SK-N-SH (cell line): ENCODE data around the gene IPMK. TPM values are rescaled to one million over a fixed set of nuclear protein-coding genes. Genes with fewer than 3 reads are reported as not detected.
"Not testable (repeated sequence)": the region's sequence is repeated elsewhere in the genome, so short reads cannot be mapped to it uniquely, and the experiment has no call there.

Experiments used
- CTCF ChIA-PET: fragments of 300-600, 350-600 bp; formaldehyde crosslinking; extraction: SDS; loops from one replicate; lab custom pipeline; 2021; lab: Yijun Ruan, JAX
- POLR2A ChIA-PET: fragments of 350-600 bp; sonication (Branson Sonifier 250); formaldehyde crosslinking; extraction: SDS; loops from one replicate; lab custom pipeline; 2020; ENCODE audit warnings: antibody characterized with exemption, inconsistent platforms; lab: Yijun Ruan, JAX
- DNase-seq: peaks from one replicate; pipeline ENCODE4 v3.0.0; 2012
- H2AFZ ChIP-seq: fragments of 200-600 bp; sonication (generic); 2 replicates; pipeline ENCODE4 v1.8.1; 2016; ENCODE audit warnings: antibody characterized with exemption, mild to moderate bottlenecking, low read depth
- H3F3A ChIP-seq: fragments of 200-600 bp; sonication (generic); replicated peaks from 2 replicates; pipeline ENCODE3; 2016; ENCODE audit warnings: antibody characterized with exemption, mild to moderate bottlenecking; ENCODE audit not compliant: insufficient read depth
- H3K27ac ChIP-seq, 2 experiments: fragments of 200-500 bp in 1 of 2; fragments of 200-600 bp in 1 of 2; sonication (Bioruptor generic) in 1 of 2; sonication (generic), shearing (Covaris generic) in 1 of 2; 2 replicates each; pipeline versions ENCODE4 v1.5.1 to v1.6.1; 2014 to 2016; ENCODE audit warnings: low read depth in 2 of 2, inconsistent platforms in 1 of 2, low read length in 1 of 2, mild to moderate bottlenecking in 1 of 2, mixed read lengths in 1 of 2
- H3K27me3 ChIP-seq: fragments of 200-600 bp; sonication (generic), shearing (Covaris generic); 2 replicates; pipeline ENCODE4 v1.6.1; 2016; ENCODE audit warnings: mixed run types; ENCODE audit not compliant: insufficient read depth
- H3K36me3 ChIP-seq, 2 experiments: fragments of 200-500 bp in 1 of 2; fragments of 200-600 bp in 1 of 2; sonication (Bioruptor generic) in 1 of 2; sonication (generic) in 1 of 2; replicated peaks in 1 of 2; 2 replicates each; pipeline versions ENCODE3 to v1.5.1; 2014 to 2016; ENCODE audit warnings: low read length in 1 of 2, mild to moderate bottlenecking in 1 of 2; ENCODE audit not compliant: insufficient read depth in 2 of 2, control insufficient read depth in 1 of 2
- H3K4me1 ChIP-seq, 2 experiments: fragments of 200-500 bp in 1 of 2; fragments of 200-600 bp in 1 of 2; sonication (Bioruptor generic) in 1 of 2; sonication (generic), shearing (Covaris generic) in 1 of 2; 2 replicates each; pipeline versions ENCODE4 v1.5.1 to v1.6.1; 2014 to 2016; ENCODE audit warnings: low read depth in 1 of 2, low read length in 1 of 2, mixed run types in 1 of 2; ENCODE audit not compliant: insufficient read depth in 2 of 2, control insufficient read depth in 1 of 2
- H3K4me2 ChIP-seq: fragments of 200-600 bp; sonication (generic), shearing (Covaris generic); 2 replicates; pipeline ENCODE4 v1.6.1; 2017; ENCODE audit warnings: mixed run types
- H3K4me3 ChIP-seq, 2 experiments: fragments of 200-500 bp in 1 of 2; fragments of 200-600 bp in 1 of 2; sonication (Bioruptor generic) in 1 of 2; sonication (generic), shearing (Covaris generic) in 1 of 2; 2 replicates each; pipeline versions ENCODE4 v1.5.1 to v1.8.1; 2014 to 2016; ENCODE audit warnings: low read depth in 2 of 2, inconsistent platforms in 1 of 2, low read length in 1 of 2, mild to moderate bottlenecking in 1 of 2, mixed read lengths in 1 of 2, moderate library complexity in 1 of 2
- H3K79me2 ChIP-seq: fragments of 200-600 bp; sonication (generic); 2 replicates; pipeline ENCODE4 v1.8.1; 2017; ENCODE audit warnings: mild to moderate bottlenecking; ENCODE audit not compliant: insufficient read depth
- H3K9ac ChIP-seq: fragments of 200-600 bp; sonication (generic); 2 replicates; pipeline ENCODE4 v1.6.1; 2017; ENCODE audit warnings: mixed run types
- H3K9me2 ChIP-seq: fragments of 200-600 bp; sonication (generic); 2 replicates; pipeline ENCODE4 v1.6.1; 2017; ENCODE audit warnings: mixed run types
- H3K9me3 ChIP-seq: fragments of 200-600 bp; sonication (generic); 2 replicates; pipeline ENCODE4 v1.6.1; 2017; ENCODE audit warnings: mixed run types, mild to moderate bottlenecking, moderate library complexity
- H4K20me1 ChIP-seq: fragments of 200-600 bp; sonication (generic); 2 replicates; pipeline ENCODE4 v1.6.1; 2017; ENCODE audit warnings: mild to moderate bottlenecking, mixed run types; ENCODE audit not compliant: insufficient read depth
- ELF1 ChIP-seq: IDR thresholded peaks from 2 replicates; pipeline ENCODE4 v1.4.0; 2012
- EP300 ChIP-seq, 2 experiments: IDR thresholded peaks; 2 replicates each; pipeline versions ENCODE4 v1.4.0 to v1.6.1; 2012; ENCODE audit warnings: borderline replicate concordance in 1 of 2, low read depth in 1 of 2, low read length in 1 of 2
- FOSL2 ChIP-seq: IDR thresholded peaks from 2 replicates; pipeline ENCODE4 v1.4.0; 2012; ENCODE audit warnings: low read depth, mild to moderate bottlenecking, moderate library complexity, borderline replicate concordance
- FOXJ3 ChIP-seq: sonication (generic); formaldehyde crosslinking; IDR thresholded peaks from 2 replicates; pipeline ENCODE4 v1.5.1; 2020; ENCODE audit warnings: mild to moderate bottlenecking, missing genetic modification reagents
- FOXM1 ChIP-seq: IDR thresholded peaks from 2 replicates; pipeline ENCODE4 v1.4.0; 2012; ENCODE audit warnings: low read depth, mild to moderate bottlenecking
- GABPA ChIP-seq: IDR thresholded peaks from 2 replicates; pipeline ENCODE4 v1.4.0; 2012; ENCODE audit warnings: low read depth, mild to moderate bottlenecking
- GATA2 ChIP-seq: sonication (generic); formaldehyde crosslinking; IDR thresholded peaks from 2 replicates; pipeline ENCODE4 v1.5.0; 2020; ENCODE audit warnings: mild to moderate bottlenecking, missing genetic modification reagents
- NFIC ChIP-seq: IDR thresholded peaks from 2 replicates; pipeline ENCODE4 v1.4.0; 2012; ENCODE audit warnings: borderline replicate concordance
- RCOR1 ChIP-seq: fragments of 150-350 bp; IDR thresholded peaks from 2 replicates; pipeline ENCODE4 v1.6.1; 2017; ENCODE audit warnings: antibody characterized with exemption, low read length
- SIN3A ChIP-seq: IDR thresholded peaks from 2 replicates; pipeline ENCODE4 v1.6.1; 2012; ENCODE audit warnings: low read depth, mild to moderate bottlenecking, low read length, moderate library complexity, borderline replicate concordance
- WGBS: methylation state at CpG from one replicate; pipeline ENCODE4 v1.1.6; 2017; ENCODE audit warnings: low lambda C conversion rate; 5-methylcytosine and 5-hydroxymethylcytosine counted together
- polyA plus RNA-seq, 3 experiments: library from polyadenylated mRNA; depleted of rRNA; stranded (reverse); fragments of >200 nt; gene quantifications; 2 replicates each; pipeline ENCODE4 v1.2.3, GENCODE V29; 2012
- TF ChIP-seq, protein P1 (sequence below): IDR thresholded peaks from 2 replicates; pipeline ENCODE4 v1.4.0; 2012; ENCODE audit warnings: low read depth
- TF ChIP-seq, protein P2 (sequence below): IDR thresholded peaks from 2 replicates; pipeline ENCODE4; 2012
- TF ChIP-seq, protein P3 (sequence below): fragments of 200-600 bp; sonication (generic); IDR thresholded peaks from 2 replicates; pipeline ENCODE4 v1.6.1; 2017; ENCODE audit warnings: antibody characterized with exemption, mild to moderate bottlenecking, moderate library complexity
- TF ChIP-seq, protein P4 (sequence below): fragments of 150-350 bp; IDR thresholded peaks from 2 replicates; pipeline ENCODE4 v1.6.1; 2017; ENCODE audit warnings: antibody characterized with exemption, low read length, low read depth, borderline replicate concordance
- TF ChIP-seq, protein P5 (sequence below): IDR thresholded peaks from 2 replicates; pipeline ENCODE4 v1.4.0; 2012; ENCODE audit warnings: low read depth, borderline replicate concordance
- TF ChIP-seq, protein P6 (sequence below): fragments of 150-350 bp; IDR thresholded peaks from 2 replicates; pipeline ENCODE4 v1.6.1; 2016; ENCODE audit warnings: mild to moderate bottlenecking, low read depth, low read length

Gene IPMK
- polyA plus RNA-seq, 1 of the 3 experiments (the other 2 are of a cell fraction), result 0.71 TPM

DNA sequence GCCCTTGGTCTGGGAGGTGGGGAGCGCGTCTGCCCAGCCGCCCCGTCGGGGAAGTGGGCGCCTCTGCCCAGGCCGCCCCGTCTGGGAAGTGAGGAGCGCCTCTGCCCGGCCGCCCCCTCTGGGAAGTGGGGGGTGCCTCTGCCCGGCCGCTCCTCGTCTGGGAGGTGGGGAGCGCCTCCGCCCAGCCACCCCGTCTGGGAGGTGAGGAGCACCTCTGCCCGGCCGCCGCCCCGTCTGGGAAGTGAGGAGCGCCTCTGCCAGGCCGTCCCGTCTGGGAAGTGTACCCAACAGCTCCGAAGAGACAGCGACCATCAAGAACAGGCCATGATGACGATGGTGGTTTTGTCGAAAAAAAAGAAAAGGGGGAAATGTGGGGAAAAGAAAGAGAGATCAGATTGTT lies 23.5 kb downstream of the IPMK start:
- H3K4me2 ChIP-seq, H3K4me3 ChIP-seq, H4K20me1 ChIP-seq, H3K9me2 ChIP-seq, H3K9me3 ChIP-seq, CTCF ChIA-PET, H3K27me3 ChIP-seq, H3K27ac ChIP-seq, H3K9ac ChIP-seq, H2AFZ ChIP-seq, POLR2A ChIA-PET, H3K36me3 ChIP-seq, DNase-seq, H3K4me1 ChIP-seq: not testable (repeated sequence)
- H3K79me2 ChIP-seq, result peaks cover 40% of the 10 kb centered on the region
- H3F3A ChIP-seq, result peaks cover 22% of the 10 kb centered on the region
- 93% methylated on average over 4 of the region's 28 CpGs for WGBS

DNA sequence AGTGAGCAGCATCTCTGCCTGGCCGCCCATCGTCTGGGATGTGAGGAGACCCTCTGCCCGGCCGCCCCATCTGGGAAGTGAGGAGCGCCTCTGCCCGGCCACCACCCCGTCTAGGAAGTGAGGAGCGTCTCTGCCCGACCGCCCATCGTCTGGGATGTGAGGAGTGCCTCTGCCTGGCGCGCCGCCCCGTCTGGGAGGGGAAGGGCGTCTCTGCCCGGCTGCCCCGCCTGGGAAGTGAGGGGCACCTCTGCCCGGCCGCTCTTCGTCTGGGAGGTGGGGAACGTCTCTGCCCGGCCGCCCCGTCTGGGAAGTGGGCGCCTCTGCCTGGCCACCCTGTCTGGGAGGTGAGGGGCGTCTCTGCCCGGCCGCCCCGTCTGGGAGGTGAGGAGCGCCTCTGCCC lies 23.9 kb downstream of the IPMK start:
- DNase-seq, H3K4me2 ChIP-seq, H3K9ac ChIP-seq, H3K27me3 ChIP-seq, H3K9me3 ChIP-seq, H3K4me1 ChIP-seq, H2AFZ ChIP-seq, H3K36me3 ChIP-seq, POLR2A ChIA-PET, H3K27ac ChIP-seq, H3K4me3 ChIP-seq, H3K9me2 ChIP-seq, H4K20me1 ChIP-seq, CTCF ChIA-PET: not testable (repeated sequence)
- Histone ChIP-seq H3K79me2 (peaks cover 44% of the 10 kb centered on the region), H3F3A (peaks cover 24% of the 10 kb centered on the region)
- WGBS, result 100% methylated on average over 8 of the region's 31 CpGs

DNA sequence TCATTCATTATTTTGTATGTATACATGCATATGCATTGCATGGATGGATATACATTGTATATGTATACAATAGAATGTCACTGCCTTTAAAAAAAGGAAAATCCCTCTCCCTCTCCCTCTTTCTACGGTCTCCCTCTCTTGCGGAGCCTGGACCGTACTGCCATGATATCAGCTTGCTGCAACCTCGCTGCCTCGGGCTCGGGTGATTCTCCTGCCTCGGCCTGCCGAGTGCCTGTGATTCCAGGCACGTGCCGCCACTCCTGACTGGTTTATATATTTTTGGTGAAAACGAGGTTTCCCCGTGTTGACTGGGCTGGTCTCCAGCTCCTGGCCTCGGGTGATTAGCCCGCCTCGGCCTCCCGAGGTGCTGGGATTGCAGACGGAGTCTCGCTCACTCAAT lies 24.4 kb downstream of the IPMK start:
- Histone ChIP-seq H3F3A (peaks cover 29% of the 10 kb centered on the region), H3K27ac (no peak overlapping the region), H3K9me2 (no peaks in the 10 kb centered on the region), H3K9me3 (no peaks in the 10 kb centered on the region), H2AFZ (no peak overlapping the region), H3K4me3 (no peak overlapping the region), H3K79me2 (peaks cover 50% of the 10 kb centered on the region), H4K20me1 (no peaks in the 10 kb centered on the region), H3K9ac (no peak overlapping the region), H3K4me1 (peaks cover 4 to 12% of the 10 kb centered on the region in 2 experiments; a peak in 2 of 4 replicates), H3K4me2 (no peak overlapping the region), H3K27me3 (no peaks in the 10 kb centered on the region), H3K36me3 (no peaks in the 10 kb centered on the region)
- ChIA-PET CTCF (no interaction called here), POLR2A (no interaction called here)
- 94% methylated on average over 13 of the region's 18 CpGs for WGBS
- DNase-seq, result no peak
- no peak for TF ChIP-seq GABPA
- TF ChIP-seq FOXJ3 (CRISPR knock-in tag), result no peak
- TF ChIP-seq, protein P1, sequence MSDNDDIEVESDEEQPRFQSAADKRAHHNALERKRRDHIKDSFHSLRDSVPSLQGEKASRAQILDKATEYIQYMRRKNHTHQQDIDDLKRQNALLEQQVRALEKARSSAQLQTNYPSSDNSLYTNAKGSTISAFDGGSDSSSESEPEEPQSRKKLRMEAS, result no peak
- TF ChIP-seq SIN3A, result no peak
- no peak for TF ChIP-seq EP300 (IDR thresholded peaks at IDR 0.05; ENCODE audit: borderline replicate concordance in 1 of 2, low read depth in 1 of 2, low read length in 1 of 2)
- TF ChIP-seq ELF1, result no peak
- TF ChIP-seq, protein P2, sequence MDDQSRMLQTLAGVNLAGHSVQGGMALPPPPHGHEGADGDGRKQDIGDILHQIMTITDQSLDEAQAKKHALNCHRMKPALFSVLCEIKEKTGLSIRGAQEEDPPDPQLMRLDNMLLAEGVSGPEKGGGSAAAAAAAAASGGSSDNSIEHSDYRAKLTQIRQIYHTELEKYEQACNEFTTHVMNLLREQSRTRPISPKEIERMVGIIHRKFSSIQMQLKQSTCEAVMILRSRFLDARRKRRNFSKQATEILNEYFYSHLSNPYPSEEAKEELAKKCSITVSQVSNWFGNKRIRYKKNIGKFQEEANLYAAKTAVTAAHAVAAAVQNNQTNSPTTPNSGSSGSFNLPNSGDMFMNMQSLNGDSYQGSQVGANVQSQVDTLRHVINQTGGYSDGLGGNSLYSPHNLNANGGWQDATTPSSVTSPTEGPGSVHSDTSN, result no peak
- TF ChIP-seq GATA2 (CRISPR knock-in tag), result no peak
- TF ChIP-seq, protein P3, sequence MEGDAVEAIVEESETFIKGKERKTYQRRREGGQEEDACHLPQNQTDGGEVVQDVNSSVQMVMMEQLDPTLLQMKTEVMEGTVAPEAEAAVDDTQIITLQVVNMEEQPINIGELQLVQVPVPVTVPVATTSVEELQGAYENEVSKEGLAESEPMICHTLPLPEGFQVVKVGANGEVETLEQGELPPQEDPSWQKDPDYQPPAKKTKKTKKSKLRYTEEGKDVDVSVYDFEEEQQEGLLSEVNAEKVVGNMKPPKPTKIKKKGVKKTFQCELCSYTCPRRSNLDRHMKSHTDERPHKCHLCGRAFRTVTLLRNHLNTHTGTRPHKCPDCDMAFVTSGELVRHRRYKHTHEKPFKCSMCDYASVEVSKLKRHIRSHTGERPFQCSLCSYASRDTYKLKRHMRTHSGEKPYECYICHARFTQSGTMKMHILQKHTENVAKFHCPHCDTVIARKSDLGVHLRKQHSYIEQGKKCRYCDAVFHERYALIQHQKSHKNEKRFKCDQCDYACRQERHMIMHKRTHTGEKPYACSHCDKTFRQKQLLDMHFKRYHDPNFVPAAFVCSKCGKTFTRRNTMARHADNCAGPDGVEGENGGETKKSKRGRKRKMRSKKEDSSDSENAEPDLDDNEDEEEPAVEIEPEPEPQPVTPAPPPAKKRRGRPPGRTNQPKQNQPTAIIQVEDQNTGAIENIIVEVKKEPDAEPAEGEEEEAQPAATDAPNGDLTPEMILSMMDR, result no peak
- no peak for TF ChIP-seq RCOR1
- TF ChIP-seq FOSL2, result no peak
- no peak for TF ChIP-seq NFIC
- TF ChIP-seq, protein P4, sequence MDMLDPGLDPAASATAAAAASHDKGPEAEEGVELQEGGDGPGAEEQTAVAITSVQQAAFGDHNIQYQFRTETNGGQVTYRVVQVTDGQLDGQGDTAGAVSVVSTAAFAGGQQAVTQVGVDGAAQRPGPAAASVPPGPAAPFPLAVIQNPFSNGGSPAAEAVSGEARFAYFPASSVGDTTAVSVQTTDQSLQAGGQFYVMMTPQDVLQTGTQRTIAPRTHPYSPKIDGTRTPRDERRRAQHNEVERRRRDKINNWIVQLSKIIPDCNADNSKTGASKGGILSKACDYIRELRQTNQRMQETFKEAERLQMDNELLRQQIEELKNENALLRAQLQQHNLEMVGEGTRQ, result no peak
- TF ChIP-seq FOXM1, result no peak
- TF ChIP-seq, protein P5, sequence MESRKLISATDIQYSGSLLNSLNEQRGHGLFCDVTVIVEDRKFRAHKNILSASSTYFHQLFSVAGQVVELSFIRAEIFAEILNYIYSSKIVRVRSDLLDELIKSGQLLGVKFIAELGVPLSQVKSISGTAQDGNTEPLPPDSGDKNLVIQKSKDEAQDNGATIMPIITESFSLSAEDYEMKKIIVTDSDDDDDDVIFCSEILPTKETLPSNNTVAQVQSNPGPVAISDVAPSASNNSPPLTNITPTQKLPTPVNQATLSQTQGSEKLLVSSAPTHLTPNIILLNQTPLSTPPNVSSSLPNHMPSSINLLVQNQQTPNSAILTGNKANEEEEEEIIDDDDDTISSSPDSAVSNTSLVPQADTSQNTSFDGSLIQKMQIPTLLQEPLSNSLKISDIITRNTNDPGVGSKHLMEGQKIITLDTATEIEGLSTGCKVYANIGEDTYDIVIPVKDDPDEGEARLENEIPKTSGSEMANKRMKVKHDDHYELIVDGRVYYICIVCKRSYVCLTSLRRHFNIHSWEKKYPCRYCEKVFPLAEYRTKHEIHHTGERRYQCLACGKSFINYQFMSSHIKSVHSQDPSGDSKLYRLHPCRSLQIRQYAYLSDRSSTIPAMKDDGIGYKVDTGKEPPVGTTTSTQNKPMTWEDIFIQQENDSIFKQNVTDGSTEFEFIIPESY, result no peak
- TF ChIP-seq, protein P6, sequence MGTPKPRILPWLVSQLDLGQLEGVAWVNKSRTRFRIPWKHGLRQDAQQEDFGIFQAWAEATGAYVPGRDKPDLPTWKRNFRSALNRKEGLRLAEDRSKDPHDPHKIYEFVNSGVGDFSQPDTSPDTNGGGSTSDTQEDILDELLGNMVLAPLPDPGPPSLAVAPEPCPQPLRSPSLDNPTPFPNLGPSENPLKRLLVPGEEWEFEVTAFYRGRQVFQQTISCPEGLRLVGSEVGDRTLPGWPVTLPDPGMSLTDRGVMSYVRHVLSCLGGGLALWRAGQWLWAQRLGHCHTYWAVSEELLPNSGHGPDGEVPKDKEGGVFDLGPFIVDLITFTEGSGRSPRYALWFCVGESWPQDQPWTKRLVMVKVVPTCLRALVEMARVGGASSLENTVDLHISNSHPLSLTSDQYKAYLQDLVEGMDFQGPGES, result no peak
